ENCODE data around the gene AUTS2.

Gene AUTS2

GRCh38 chr7:70450731-70451130 is 852.5 kb downstream of the AUTS2 start:
- POLR2A ChIA-PET: no interaction called here
- TF ChIP-seq, protein P1, sequence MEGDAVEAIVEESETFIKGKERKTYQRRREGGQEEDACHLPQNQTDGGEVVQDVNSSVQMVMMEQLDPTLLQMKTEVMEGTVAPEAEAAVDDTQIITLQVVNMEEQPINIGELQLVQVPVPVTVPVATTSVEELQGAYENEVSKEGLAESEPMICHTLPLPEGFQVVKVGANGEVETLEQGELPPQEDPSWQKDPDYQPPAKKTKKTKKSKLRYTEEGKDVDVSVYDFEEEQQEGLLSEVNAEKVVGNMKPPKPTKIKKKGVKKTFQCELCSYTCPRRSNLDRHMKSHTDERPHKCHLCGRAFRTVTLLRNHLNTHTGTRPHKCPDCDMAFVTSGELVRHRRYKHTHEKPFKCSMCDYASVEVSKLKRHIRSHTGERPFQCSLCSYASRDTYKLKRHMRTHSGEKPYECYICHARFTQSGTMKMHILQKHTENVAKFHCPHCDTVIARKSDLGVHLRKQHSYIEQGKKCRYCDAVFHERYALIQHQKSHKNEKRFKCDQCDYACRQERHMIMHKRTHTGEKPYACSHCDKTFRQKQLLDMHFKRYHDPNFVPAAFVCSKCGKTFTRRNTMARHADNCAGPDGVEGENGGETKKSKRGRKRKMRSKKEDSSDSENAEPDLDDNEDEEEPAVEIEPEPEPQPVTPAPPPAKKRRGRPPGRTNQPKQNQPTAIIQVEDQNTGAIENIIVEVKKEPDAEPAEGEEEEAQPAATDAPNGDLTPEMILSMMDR (IDR thresholded peaks at IDR 0.05; ENCODE audit: insufficient read depth, low read length, missing control alignments): no peak
- no peak for DNase-seq (ENCODE audit: low read depth, low spot score)
- no peak overlapping the region for H3K4me3 ChIP-seq (ENCODE audit: low read depth, low read length)
- CTCF ChIA-PET: no interaction called here

DNA sequence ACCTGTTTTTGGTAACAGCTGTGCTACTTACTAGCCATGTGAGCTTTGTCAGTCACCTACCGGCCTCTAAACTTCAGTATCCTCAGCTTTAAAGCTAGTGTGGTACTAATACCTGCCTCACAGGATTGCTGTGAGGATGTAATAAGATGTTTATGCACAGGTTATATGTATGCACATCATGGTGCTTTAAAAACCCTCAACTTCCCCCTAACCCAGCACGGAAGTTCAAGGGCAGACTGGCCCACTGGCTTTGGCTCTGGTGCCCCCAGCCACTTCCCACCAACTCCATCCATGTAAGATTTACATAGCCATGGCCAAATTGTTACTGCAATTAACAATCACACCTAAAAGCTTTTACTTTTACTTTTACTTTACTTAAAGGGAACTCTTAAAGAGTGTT is 857.6 kb downstream of the AUTS2 start:
- POLR2A ChIA-PET: no interaction called here
- CTCF ChIA-PET: interaction anchor here (1.7 kb wide), 1 partner anchor 13 kb away, joined by 4 read pairs; no protein-coding TSS in a partner anchor
- DNase-seq (ENCODE audit: low read depth, low spot score): no peak
- H3K4me3 ChIP-seq (ENCODE audit: low read depth, low read length): no peak overlapping the region
- TF ChIP-seq, protein P1 (IDR thresholded peaks at IDR 0.05; ENCODE audit: insufficient read depth, low read length, missing control alignments): no peak

DNA sequence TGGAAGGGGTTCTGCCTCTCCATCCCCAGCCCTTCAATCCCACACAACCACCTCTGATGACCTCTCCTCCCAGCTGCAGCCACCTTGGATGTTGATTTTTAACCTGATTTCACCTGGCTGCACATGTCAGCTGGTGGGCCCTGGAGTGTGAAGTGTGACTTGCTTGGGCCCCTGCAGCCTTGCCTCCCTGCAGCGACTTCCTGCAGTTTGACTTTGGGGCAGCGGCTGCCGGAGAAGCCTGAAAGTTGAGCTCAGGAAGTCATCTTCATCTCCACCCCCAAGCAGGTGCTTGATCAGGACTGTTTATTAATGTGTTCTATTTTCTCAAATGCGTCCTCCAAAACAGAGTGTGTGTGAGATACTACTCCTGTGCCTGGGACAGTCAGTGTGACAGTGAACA is 858.4 kb downstream of the AUTS2 start:
- POLR2A ChIA-PET: no interaction called here
- H3K4me3 ChIP-seq (ENCODE audit: low read depth, low read length): no peak overlapping the region
- TF ChIP-seq, protein P1 (IDR thresholded peaks at IDR 0.05; ENCODE audit: insufficient read depth, low read length, missing control alignments): no peak
- no peak for DNase-seq (ENCODE audit: low read depth, low spot score)
- CTCF ChIA-PET: interaction anchor here (1.7 kb wide), 1 partner anchor 12 kb away, joined by 4 read pairs; no protein-coding TSS in a partner anchor

DNA sequence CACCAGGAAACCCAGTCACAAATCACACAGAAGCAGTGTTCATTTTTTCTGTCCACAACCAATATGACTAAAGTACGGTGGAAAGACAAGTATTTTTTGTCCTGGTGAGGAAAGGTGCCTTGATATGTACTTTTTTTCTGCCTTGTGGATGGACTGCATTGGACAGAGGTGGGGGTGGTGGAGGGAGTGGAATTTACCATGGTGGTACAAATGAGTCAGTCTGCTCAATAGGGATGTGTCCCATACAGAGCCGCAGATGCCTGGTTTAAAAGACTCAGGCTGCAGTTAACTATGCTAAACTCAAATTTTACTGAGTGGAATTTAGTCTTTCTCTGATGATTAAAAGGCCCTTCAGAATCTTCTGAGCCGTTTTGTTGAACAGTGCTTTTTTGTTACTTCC is 859.2 kb downstream of the AUTS2 start:
- no peak for DNase-seq (ENCODE audit: low read depth, low spot score)
- TF ChIP-seq, protein P1 (IDR thresholded peaks at IDR 0.05; ENCODE audit: insufficient read depth, low read length, missing control alignments): no peak
- ChIA-PET CTCF (no interaction called here), POLR2A (no interaction called here)
- H3K4me3 ChIP-seq (ENCODE audit: low read depth, low read length): no peak overlapping the region

- H3K4me3 ChIP-seq (ENCODE audit: low read depth, low read length): no peak overlapping the region
- CTCF ChIA-PET: no interaction called here
- TF ChIP-seq, protein P1 (IDR thresholded peaks at IDR 0.05; ENCODE audit: insufficient read depth, low read length, missing control alignments): no peak
- DNase-seq (ENCODE audit: low read depth, low spot score): no peak
- POLR2A ChIA-PET: no interaction called here
Observed at GRCh38 chr7:70457883-70458680, 859.8 kb downstream of the AUTS2 start.

DNA sequence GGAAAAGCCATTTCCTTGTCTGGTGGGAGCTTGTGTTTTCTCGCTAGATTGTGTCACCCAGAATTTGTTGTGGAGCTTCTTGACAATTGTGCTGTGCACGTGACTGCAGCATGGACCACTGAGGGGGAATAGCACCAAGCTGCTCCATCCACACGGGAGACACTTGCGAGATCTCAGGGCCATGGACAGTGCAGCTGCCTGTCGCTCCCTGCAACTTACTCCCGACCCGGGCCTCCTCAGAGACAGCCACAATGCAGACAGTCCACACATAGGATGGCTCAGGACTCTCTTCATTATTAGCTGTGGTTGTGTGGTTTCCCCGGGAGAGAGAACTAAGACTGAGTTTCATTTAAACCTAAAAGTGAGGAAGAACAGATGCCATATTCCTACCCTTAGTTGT is 860.5 kb downstream of the AUTS2 start:
- CTCF ChIA-PET: no interaction called here

More for the DNA sequence above, 860.5 kb downstream of the AUTS2 start:
- TF ChIP-seq, protein P1 (IDR thresholded peaks at IDR 0.05; ENCODE audit: insufficient read depth, low read length, missing control alignments): no peak
- POLR2A ChIA-PET: no interaction called here
- DNase-seq (ENCODE audit: low read depth, low spot score): no peak
- no peak overlapping the region for H3K4me3 ChIP-seq (ENCODE audit: low read depth, low read length)
